Osteoblast (primary cell): ENCODE results near the gene DDX47. TPM values are rescaled to one million over a fixed set of nuclear protein-coding genes. Genes with fewer than 3 reads are reported as not detected.

Experiments used
- DNase-seq: peaks from one replicate; pipeline ENCODE4 v3.0.0; 2011; ENCODE audit warnings: low spot score, mixed read lengths; ENCODE audit not compliant: insufficient read length; ENCODE audit errors: missing footprints
- H2AFZ ChIP-seq: 2 replicates; pipeline ENCODE4 v1.6.0; 2011; ENCODE audit warnings: mild to moderate bottlenecking, low read length
- H3K27ac ChIP-seq: 2 replicates; pipeline ENCODE4 v1.5.1; 2011; ENCODE audit warnings: mild to moderate bottlenecking, low read depth, low read length, moderate library complexity
- H3K27me3 ChIP-seq: 2 replicates; pipeline ENCODE4 v1.6.0; 2012; ENCODE audit warnings: mild to moderate bottlenecking, control low read depth, inconsistent platforms, low read length, moderate library complexity; ENCODE audit not compliant: insufficient read depth
- H3K36me3 ChIP-seq: 2 replicates; pipeline ENCODE4 v1.5.1; 2011; ENCODE audit warnings: mild to moderate bottlenecking, low read length, control low read depth, moderate library complexity; ENCODE audit not compliant: insufficient read depth
- H3K4me1 ChIP-seq: 2 replicates; pipeline ENCODE4 v1.5.1; 2011; ENCODE audit warnings: mild to moderate bottlenecking, low read length, control low read depth, moderate library complexity; ENCODE audit not compliant: insufficient read depth
- H3K4me2 ChIP-seq: 2 replicates; pipeline ENCODE4 v1.6.0; 2011; ENCODE audit warnings: mild to moderate bottlenecking, low read length; ENCODE audit not compliant: insufficient read depth
- H3K4me3 ChIP-seq: fragments of 200-600 bp; sonication (generic); 3 replicates; pipeline ENCODE4 v1.5.1; 2012; ENCODE audit warnings: mild to moderate bottlenecking, low read length, inconsistent platforms; ENCODE audit not compliant: insufficient read depth
- H3K79me2 ChIP-seq: 2 replicates; pipeline ENCODE4 v1.6.0; 2012; ENCODE audit warnings: mild to moderate bottlenecking, low read length, control low read depth, inconsistent platforms; ENCODE audit not compliant: insufficient read depth
- H3K9me3 ChIP-seq: 2 replicates; pipeline ENCODE4 v1.5.1; 2011; ENCODE audit warnings: low read depth, low read length, control low read depth
- H4K20me1 ChIP-seq: 2 replicates; pipeline ENCODE4 v1.6.0; 2012; ENCODE audit warnings: mild to moderate bottlenecking, low read length, control low read depth; ENCODE audit not compliant: insufficient read depth
- total RNA-seq: library from RNA; depleted of rRNA; stranded (reverse); fragments of >200 nt; gene quantifications from 2 replicates; pipeline ENCODE4 v1.2.3, GENCODE V29; 2012
- TF ChIP-seq, protein P1 (sequence below): IDR thresholded peaks from 2 replicates; pipeline ENCODE4 v1.5.1; 2011; ENCODE audit warnings: mild to moderate bottlenecking, low read depth, low read length, moderate library complexity; ENCODE audit errors: extremely low read depth

Gene DDX47
- total RNA-seq, 1 donor, result 60.8 TPM

DNA sequence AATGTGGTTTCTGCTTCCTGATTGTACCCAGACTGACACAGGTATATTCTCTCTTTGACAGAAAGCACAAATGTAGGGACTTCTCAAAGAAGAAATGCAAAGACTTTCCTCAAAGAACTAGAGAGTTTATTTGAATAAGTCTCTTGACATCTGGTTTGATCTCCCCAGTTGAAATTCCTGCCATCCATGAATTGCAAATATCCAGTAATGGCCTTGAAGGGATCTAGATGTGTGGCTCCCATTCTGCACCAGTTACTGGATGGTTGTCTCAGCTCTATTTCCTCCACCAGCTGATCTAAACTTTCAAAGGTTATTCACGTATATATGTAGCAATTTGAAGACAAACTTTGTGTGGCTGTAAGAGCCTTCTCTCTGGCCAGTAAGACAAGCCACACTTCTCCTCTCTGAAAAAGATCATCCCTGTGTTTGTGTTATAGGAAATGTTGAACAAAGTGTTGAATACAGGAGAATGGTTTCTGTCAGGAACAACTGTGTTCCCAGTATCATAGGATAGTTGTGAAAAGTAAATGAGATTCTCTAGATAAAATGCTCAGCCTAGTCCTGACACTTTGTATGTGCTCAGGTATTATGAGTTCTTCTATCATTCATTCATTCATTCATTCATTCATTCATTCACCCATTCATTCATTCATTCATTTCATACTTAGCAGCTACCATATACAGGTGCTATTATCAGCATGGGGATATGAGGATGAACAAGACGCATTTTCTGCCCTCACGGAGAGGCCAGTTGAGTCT, 55.5 kb downstream of the DDX47 start:
- no peaks in the 10 kb centered on the region for H4K20me1 ChIP-seq
- no peak overlapping the region for H3K4me2 ChIP-seq
- no peak overlapping the region for H3K4me3 ChIP-seq
- no peaks in the 10 kb centered on the region for H3K79me2 ChIP-seq
- no peak overlapping the region for H2AFZ ChIP-seq
- H3K36me3 ChIP-seq, result peaks cover 6% of the 10 kb centered on the region
- no peaks in the 10 kb centered on the region for H3K27me3 ChIP-seq
- H3K27ac ChIP-seq, result no peak overlapping the region
- DNase-seq, result no peak
- peaks cover 32% of the 10 kb centered on the region for H3K4me1 ChIP-seq
- TF ChIP-seq, protein P1, sequence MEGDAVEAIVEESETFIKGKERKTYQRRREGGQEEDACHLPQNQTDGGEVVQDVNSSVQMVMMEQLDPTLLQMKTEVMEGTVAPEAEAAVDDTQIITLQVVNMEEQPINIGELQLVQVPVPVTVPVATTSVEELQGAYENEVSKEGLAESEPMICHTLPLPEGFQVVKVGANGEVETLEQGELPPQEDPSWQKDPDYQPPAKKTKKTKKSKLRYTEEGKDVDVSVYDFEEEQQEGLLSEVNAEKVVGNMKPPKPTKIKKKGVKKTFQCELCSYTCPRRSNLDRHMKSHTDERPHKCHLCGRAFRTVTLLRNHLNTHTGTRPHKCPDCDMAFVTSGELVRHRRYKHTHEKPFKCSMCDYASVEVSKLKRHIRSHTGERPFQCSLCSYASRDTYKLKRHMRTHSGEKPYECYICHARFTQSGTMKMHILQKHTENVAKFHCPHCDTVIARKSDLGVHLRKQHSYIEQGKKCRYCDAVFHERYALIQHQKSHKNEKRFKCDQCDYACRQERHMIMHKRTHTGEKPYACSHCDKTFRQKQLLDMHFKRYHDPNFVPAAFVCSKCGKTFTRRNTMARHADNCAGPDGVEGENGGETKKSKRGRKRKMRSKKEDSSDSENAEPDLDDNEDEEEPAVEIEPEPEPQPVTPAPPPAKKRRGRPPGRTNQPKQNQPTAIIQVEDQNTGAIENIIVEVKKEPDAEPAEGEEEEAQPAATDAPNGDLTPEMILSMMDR, result no peak
- no peaks in the 10 kb centered on the region for H3K9me3 ChIP-seq

- peaks cover 40% of the 10 kb centered on the region for H3K4me1 ChIP-seq
These were observed 57.3 kb downstream of the DDX47 start for GRCh38 chr12:12870465-12870864.

DNA sequence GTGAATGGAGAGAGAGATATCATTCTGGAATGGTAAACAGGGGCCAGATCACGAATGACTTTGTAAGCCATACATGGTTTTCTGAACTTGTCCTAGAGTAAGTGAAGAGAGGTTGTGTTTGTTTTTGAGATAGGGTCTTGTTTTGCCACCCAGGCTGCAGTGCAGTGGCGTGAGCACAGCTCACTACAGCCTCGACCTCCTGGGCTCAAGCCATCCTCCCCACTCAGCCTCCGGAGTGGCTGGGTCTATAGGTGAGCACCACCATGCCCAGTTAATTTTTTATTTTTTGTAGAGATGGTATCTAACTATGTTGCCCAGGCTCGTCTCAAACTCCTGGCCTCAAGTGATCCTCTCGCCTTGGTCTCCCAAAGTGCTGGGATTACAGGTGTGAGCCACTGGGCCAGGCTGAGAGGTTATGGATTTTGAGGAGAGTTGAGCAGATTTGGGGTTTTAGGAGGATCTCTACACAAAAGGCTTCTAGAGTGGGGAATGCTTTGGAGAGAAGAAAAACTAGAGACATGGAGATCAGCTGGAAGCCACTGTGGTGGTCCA, 58.5 kb downstream of the DDX47 start:
- H3K27ac ChIP-seq, result peak overlapping the region; percentile 87
- H4K20me1 ChIP-seq, result no peaks in the 10 kb centered on the region
- no peaks in the 10 kb centered on the region for H3K9me3 ChIP-seq
- no peak overlapping the region for H3K4me3 ChIP-seq
- no peak for DNase-seq
- no peaks in the 10 kb centered on the region for H3K27me3 ChIP-seq
- H2AFZ ChIP-seq, result no peak overlapping the region
- peaks cover 3% of the 10 kb centered on the region for H3K36me3 ChIP-seq
- H3K4me2 ChIP-seq, result no peak overlapping the region
- H3K4me1 ChIP-seq, result peaks cover 40% of the 10 kb centered on the region
- H3K79me2 ChIP-seq, result no peaks in the 10 kb centered on the region
- TF ChIP-seq, protein P1, result no peak

More at GRCh38 chr12:12870465-12870864, 57.3 kb downstream of the DDX47 start:
- H3K4me2 ChIP-seq, result peak overlapping the region; percentile 26
- no peaks in the 10 kb centered on the region for H3K9me3 ChIP-seq
- no peak overlapping the region for H2AFZ ChIP-seq
- TF ChIP-seq, protein P1, result no peak
- no peaks in the 10 kb centered on the region for H4K20me1 ChIP-seq
- peak; percentile 85 for DNase-seq
- H3K79me2 ChIP-seq, result no peaks in the 10 kb centered on the region
- peak overlapping the region; percentile 87 for H3K27ac ChIP-seq
- peaks cover 3% of the 10 kb centered on the region for H3K36me3 ChIP-seq
- H3K4me3 ChIP-seq, result no peak overlapping the region
- no peaks in the 10 kb centered on the region for H3K27me3 ChIP-seq
